Measurements from ENCODE around the gene WDR12.

GRCh38 chr2:202871300-202872141 is 40.0 kb downstream of the WDR12 start, which contains the start of gene ICA1L:
- TF ChIP-seq POLR2A (IDR thresholded peaks at IDR 0.05) = no peak
- TF ChIP-seq CTCF (IDR thresholded peaks at IDR 0.05) = no peak

All from lower leg skin (tissue), 3 donors.